Lung (tissue), 12 donors: ENCODE results near the gene NOTCH2. TPM values are rescaled to one million over a fixed set of nuclear protein-coding genes. Genes with fewer than 3 reads are reported as not detected.

Source experiments
- ATAC-seq: fragments of 200-7000 bp; cut with Tn5 transposase; one replicate; pipeline ENCODE4 v1.9.1; 2020; ENCODE audit warnings: moderate number of reproducible peaks; ENCODE audit not compliant: insufficient read depth, low FRiP score
- DNase-seq, 3 donors: peaks; one replicate each; pipeline ENCODE4 v3.0.0-alpha.2; 2013 to 2017
- H3K27ac ChIP-seq, 2 donors: one replicate each; pipeline ENCODE4 v1.5.1; 2013; ENCODE audit warnings: mild to moderate bottlenecking in 2 of 2, moderate library complexity in 2 of 2, control low read depth in 1 of 2, inconsistent platforms in 1 of 2, low read depth in 1 of 2, low read length in 1 of 2
- H3K27me3 ChIP-seq, 3 donors: one replicate each; pipeline ENCODE4 v1.5.1; 2013; ENCODE audit warnings: low read length in 2 of 3; ENCODE audit not compliant: control insufficient read depth in 3 of 3, insufficient read depth in 3 of 3
- H3K36me3 ChIP-seq, 4 donors: one replicate each; pipeline ENCODE4 v1.5.1; 2013; ENCODE audit warnings: low read length in 4 of 4, mild to moderate bottlenecking in 1 of 4, moderate library complexity in 1 of 4; ENCODE audit not compliant: control insufficient read depth in 4 of 4, insufficient read depth in 4 of 4
- H3K4me1 ChIP-seq, 5 donors: one replicate each; pipeline ENCODE4 v1.5.1; 2013; ENCODE audit warnings: low read length in 5 of 5, mild to moderate bottlenecking in 2 of 5, moderate library complexity in 1 of 5; ENCODE audit not compliant: control insufficient read depth in 5 of 5, insufficient read depth in 5 of 5
- H3K4me3 ChIP-seq: one replicate; pipeline ENCODE4 v1.5.1; 2013; ENCODE audit warnings: mild to moderate bottlenecking, control low read depth, moderate library complexity
- H3K9ac ChIP-seq, 2 donors: one replicate each; pipeline ENCODE4 v1.5.1; 2013; ENCODE audit warnings: low read length in 2 of 2, control low read depth in 1 of 2; ENCODE audit not compliant: insufficient read depth in 1 of 2
- H3K9me3 ChIP-seq, 4 donors: one replicate each; pipeline ENCODE4 v1.5.1; 2013; ENCODE audit warnings: low read length in 3 of 4, mild to moderate bottlenecking in 1 of 4, moderate library complexity in 1 of 4; ENCODE audit not compliant: control insufficient read depth in 4 of 4, insufficient read depth in 3 of 4
- WGBS, 2 donors: extraction: QIAGEN DNeasy Blood & Tissue Kit; methylation state at CpG; one replicate each; pipeline ENCODE4 v1.1.7; 2013; 5-methylcytosine and 5-hydroxymethylcytosine counted together
- polyA plus RNA-seq, 2 donors: library from polyadenylated mRNA; stranded (reverse); fragments of 200-250 nt; gene quantifications; one replicate each; pipeline ENCODE4 v1.2.1, GENCODE V29; 2013
- total RNA-seq, 2 donors: library from RNA; depleted of rRNA in 1 of 2; stranded (reverse); fragments of >200 nt in 1 of 2; gene quantifications; one replicate each; pipeline ENCODE4 v1.2.1, GENCODE V29; 2014 to 2021
- TF ChIP-seq, protein P1 (sequence below): IDR thresholded peaks from 2 replicates; pipeline ENCODE4 v1.5.1; 2012; ENCODE audit warnings: mild to moderate bottlenecking; ENCODE audit errors: control extremely low read depth, extremely low read depth
- donor health status: control.
- donor health status: control.
- donor health status: Bipolar disorder and iron deficiency.
- donor health status: healthy.
- donor health status: DM: yes; HTN: yes; CAD: no.

NOTCH2 gene
- total and polyA plus RNA-seq, 4 donors: 6.8 to 179 (median 80.3) TPM

DNA sequence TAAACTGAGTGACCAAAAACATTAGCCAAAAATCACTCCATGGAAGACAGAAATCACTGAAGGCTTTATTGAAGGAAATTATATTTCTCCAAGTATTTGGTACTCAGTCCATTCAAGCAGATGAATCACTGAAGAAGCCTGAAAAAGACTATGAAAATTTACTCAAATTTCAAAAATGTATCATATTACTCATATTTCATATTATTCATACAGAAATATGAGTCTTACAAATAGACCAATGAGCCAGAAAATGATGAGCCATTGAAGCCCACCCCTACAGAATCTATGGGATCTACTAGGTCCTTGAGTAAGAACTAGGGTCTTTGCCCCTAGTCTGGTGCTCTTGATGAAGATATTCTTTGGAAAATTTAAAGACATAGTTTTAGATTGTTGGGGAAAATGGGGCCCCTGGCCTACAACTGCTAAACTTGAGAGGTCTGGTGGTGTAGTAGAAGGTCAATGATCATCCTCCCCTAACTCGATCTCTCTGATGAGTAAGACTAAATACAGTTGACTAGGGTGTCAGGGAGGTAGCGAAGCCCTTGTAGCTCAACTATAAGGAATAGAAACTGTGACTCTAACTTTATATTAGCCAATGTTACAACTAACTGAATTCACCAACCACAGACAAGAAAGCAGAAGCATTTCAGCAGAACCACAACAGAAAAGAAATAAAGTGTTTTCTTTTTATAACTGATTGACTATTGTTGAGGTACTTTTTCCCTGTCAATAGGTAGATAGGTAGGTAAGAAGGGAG lies 81.0 kb downstream of the NOTCH2 start:
- 46 to 68% methylated on average over 2 of the region's 2 CpGs for WGBS, 2 donors
- peaks cover 1 to 14% (median 6%) of the 10 kb centered on the region in 4 donors for H3K36me3 ChIP-seq
- no peak for DNase-seq
- H3K9me3 ChIP-seq: no peaks in the 10 kb centered on the region
- no peak overlapping the region for H3K9ac ChIP-seq
- H3K4me3 ChIP-seq: no peak overlapping the region
- H3K27ac ChIP-seq: peak overlapping the region in 1 of 2 donors; percentile 66
- no peak for ATAC-seq
- TF ChIP-seq, protein P1, sequence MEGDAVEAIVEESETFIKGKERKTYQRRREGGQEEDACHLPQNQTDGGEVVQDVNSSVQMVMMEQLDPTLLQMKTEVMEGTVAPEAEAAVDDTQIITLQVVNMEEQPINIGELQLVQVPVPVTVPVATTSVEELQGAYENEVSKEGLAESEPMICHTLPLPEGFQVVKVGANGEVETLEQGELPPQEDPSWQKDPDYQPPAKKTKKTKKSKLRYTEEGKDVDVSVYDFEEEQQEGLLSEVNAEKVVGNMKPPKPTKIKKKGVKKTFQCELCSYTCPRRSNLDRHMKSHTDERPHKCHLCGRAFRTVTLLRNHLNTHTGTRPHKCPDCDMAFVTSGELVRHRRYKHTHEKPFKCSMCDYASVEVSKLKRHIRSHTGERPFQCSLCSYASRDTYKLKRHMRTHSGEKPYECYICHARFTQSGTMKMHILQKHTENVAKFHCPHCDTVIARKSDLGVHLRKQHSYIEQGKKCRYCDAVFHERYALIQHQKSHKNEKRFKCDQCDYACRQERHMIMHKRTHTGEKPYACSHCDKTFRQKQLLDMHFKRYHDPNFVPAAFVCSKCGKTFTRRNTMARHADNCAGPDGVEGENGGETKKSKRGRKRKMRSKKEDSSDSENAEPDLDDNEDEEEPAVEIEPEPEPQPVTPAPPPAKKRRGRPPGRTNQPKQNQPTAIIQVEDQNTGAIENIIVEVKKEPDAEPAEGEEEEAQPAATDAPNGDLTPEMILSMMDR: no peak
- H3K4me1 ChIP-seq: peaks cover 0 to 20% (median 0%) of the 10 kb centered on the region in 5 donors
- no peaks in the 10 kb centered on the region for H3K27me3 ChIP-seq

DNA sequence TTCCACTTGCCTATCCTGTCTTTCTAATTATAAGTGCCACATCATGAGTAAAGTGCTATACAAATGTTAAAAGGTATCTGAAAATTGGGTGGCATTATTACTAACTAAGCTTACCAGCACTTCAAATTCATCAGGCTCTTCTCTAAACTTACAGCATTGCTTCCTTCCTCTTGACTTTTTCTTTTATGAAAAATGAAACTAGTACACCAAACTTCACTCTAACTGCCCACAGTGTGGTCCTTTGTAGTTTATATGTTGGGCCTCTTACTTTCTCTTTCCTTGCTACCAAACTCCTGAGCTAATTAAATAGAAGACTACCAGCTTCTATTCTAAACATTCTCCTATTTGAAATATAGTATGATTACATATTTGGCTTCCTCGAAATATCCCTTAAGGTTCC lies 81.8 kb downstream of the NOTCH2 start:
- Histone ChIP-seq H3K9me3 (no peaks in the 10 kb centered on the region), H3K36me3 (peaks cover 1 to 14% (median 6%) of the 10 kb centered on the region in 4 donors), H3K9ac (no peak overlapping the region), H3K27ac (peak overlapping the region in 1 of 2 donors; percentile 66), H3K27me3 (no peaks in the 10 kb centered on the region), H3K4me3 (no peak overlapping the region), H3K4me1 (peaks cover 0 to 20% (median under 1%) of the 10 kb centered on the region in 5 donors)
- 41 to 57% methylated on average over 1 of the region's 1 CpG for WGBS, 2 donors
- no peak for DNase-seq
- ATAC-seq: no peak
- TF ChIP-seq, protein P1: no peak

DNA sequence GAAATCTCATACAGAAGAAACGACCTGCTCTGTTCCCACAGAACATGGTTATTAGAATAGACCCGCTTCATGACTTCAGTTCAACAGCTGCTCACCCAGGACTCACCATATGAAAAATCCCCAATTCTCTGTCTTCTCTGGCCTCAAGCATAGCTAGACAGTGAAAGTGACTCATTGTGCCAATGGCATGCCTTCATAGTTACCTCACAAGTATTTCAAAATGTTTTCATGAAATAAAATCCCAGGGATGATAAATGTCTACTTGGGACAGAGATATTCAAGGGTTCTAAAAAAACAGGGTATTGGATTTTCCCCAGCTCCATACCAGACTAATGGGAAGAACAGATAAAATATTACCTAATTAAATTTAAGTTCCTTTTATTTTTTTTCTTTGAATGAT lies 82.3 kb downstream of the NOTCH2 start:
- Histone ChIP-seq H3K27ac (peak overlapping the region in 1 of 2 donors; percentile 66), H3K36me3 (peaks cover 1 to 14% (median 6%) of the 10 kb centered on the region in 4 donors), H3K4me3 (no peak overlapping the region), H3K9ac (no peak overlapping the region), H3K4me1 (peaks cover 0 to 20% (median 1%) of the 10 kb centered on the region in 5 donors), H3K9me3 (no peaks in the 10 kb centered on the region), H3K27me3 (no peaks in the 10 kb centered on the region)
- 59 to 64% methylated on average over 2 of the region's 2 CpGs for WGBS, 2 donors
- ATAC-seq: no peak
- TF ChIP-seq, protein P1: no peak
- DNase-seq: no peak
